ENCODE measurements around the gene MFAP3L. TPM values are rescaled to one million over a fixed set of nuclear protein-coding genes. Genes with fewer than 3 reads are reported as not detected.

Gene MFAP3L
- total and polyA plus RNA-seq, 2 donors (not counting 3 experiments of a cell fraction or from before 2014, with no cell fraction given) = 0.22 to 0.23 TPM

GRCh38 chr4:170015285-170015684 is 10.9 kb downstream of the MFAP3L start:
- dilution Hi-C loops (cut with MboI; ENCODE audit: extremely low pct_ligation_motif_present, low sequenced_read_pairs) (no loop called here), intact Hi-C loops (cut with micrococcal nuclease) (no loop called here)
- TF ChIP-seq JUN (IDR thresholded peaks at IDR 0.05; ENCODE audit: borderline replicate concordance, insufficient read depth, insufficient read length, low read depth) = no peak
- TF ChIP-seq POLR2A (IDR thresholded peaks at IDR 0.05; ENCODE audit: low read depth, low read length) = no peak
- no peak for TF ChIP-seq POLR2AphosphoS5 (IDR thresholded peaks at IDR 0.05; ENCODE audit: insufficient read depth, low read depth, low read length)
- no peak for TF ChIP-seq MYC (IDR thresholded peaks at IDR 0.05; ENCODE audit: low read depth, low read length)
- TF ChIP-seq FOS (IDR thresholded peaks at IDR 0.05; ENCODE audit: borderline replicate concordance, insufficient read depth, low read length) = no peak
- no peak for TF ChIP-seq CTCF (IDR thresholded peaks at IDR 0.05; ENCODE audit: extremely low read depth in 1 of 2, insufficient read depth in 1 of 2, low read depth in 1 of 2, low read length in 2 of 2)
- no peak for TF ChIP-seq MAX (IDR thresholded peaks at IDR 0.05; ENCODE audit: insufficient read depth, insufficient read length)
- no peak for TF ChIP-seq GATA2 (IDR thresholded peaks at IDR 0.05; ENCODE audit: insufficient read depth, insufficient read length, low read depth, low read length)
- TF ChIP-seq EZH2 (IDR thresholded peaks at IDR 0.05; ENCODE audit: borderline replicate concordance, low read depth, low read length, severe bottlenecking) = no peak
- Histone ChIP-seq H3K27ac (ENCODE audit: insufficient read depth, low read depth, low read length) (no peak overlapping the region), H3K4me1 (ENCODE audit: control insufficient read depth, extremely low read depth, insufficient read depth, low read length) (no peaks in the 10 kb centered on the region), H3K79me2 (ENCODE audit: control insufficient read depth, insufficient read depth, low read length) (no peaks in the 10 kb centered on the region), H3K4me2 (ENCODE audit: insufficient read depth, low read length) (no peak overlapping the region), H3K36me3 (ENCODE audit: control insufficient read depth in 2 of 2, extremely low read depth in 1 of 2, insufficient read depth in 2 of 2, low read length in 2 of 2) (no peaks in the 10 kb centered on the region), H3K4me3 (replicated peaks in 1 of 3; ENCODE audit: insufficient read depth in 1 of 3, low read depth in 1 of 3, low read length in 3 of 3) (no peak overlapping the region), H4K20me1 (replicated peaks; ENCODE audit: control insufficient read depth, extremely low read depth, insufficient read depth, low read length) (no peaks in the 10 kb centered on the region), H3K9me1 (replicated peaks; ENCODE audit: control insufficient read depth, extremely low read depth, insufficient read depth, low read length) (no peaks in the 10 kb centered on the region), H3K9ac (replicated peaks; ENCODE audit: extremely low read depth, insufficient read depth, low read length) (no peak overlapping the region), H3K27me3 (ENCODE audit: control insufficient read depth in 2 of 2, insufficient read depth in 2 of 2, low read length in 2 of 2) (no peaks in the 10 kb centered on the region), H3K9me3 (replicated peaks; ENCODE audit: control insufficient read depth, insufficient read depth, low read length) (no peaks in the 10 kb centered on the region), H2AFZ (ENCODE audit: low read depth, low read length) (no peak overlapping the region)
- no TSS peak for BruUV-seq (replicated peaks)
- FAIRE-seq = no peak
- ChIA-PET CTCF (no interaction called here), POLR2A (no interaction called here)
- no peak for DNase-seq (ENCODE audit: low read depth, low spot score)

Measured in endothelial cell of umbilical vein (primary cell).